Measurements from ENCODE around the gene PLXNA4. TPM values are rescaled to one million over a fixed set of nuclear protein-coding genes. Genes with fewer than 3 reads are reported as not detected.

PLXNA4 gene
- total and polyA plus RNA-seq, 2 donors (not counting 1 experiment from before 2014, with no cell fraction given): not detected

DNA sequence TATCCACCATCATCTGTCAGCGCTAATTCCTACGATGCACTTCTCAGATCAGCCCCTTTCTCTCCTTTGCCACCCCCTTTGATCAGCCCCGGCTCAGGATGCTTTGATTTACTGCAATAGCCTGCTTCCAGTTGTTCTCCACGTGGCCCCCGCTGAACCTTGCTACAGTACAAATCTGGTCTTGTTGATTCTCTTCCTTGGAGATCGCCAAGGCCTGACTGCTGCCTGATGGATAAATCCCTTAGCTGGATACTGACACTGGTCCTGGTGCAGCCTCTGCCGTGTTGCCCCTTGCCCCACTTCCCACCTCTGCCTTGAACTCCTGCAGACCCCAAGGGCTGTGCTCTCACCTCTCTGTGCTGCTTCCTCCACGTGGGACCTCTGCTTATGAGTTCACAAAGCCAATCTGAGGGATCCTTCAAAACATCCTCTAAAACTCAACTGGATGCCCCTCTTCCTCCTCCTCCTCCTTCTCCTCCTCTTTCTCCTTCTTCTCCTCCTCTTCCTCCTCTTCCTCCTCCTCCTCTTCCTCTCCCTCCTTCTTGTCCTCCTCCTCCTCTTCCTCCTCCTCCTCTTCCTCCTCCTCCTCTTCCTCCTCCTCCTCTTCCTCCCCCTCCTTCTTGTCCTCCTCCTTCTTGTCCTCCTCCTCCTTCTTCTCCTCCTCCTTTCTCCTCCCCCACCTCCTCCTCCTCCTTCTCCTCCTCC is 15.3 kb downstream of the PLXNA4 start:
- H3K27ac Mint-ChIP-seq: no peak overlapping the region

More for the DNA sequence above, 15.3 kb downstream of the PLXNA4 start:
- Histone ChIP-seq H3K27me3 (replicated peaks in 1 of 4; ENCODE audit: control extremely low read depth in 1 of 4, control insufficient read depth in 3 of 4, insufficient read depth in 4 of 4, low read length in 3 of 4) (peaks cover 0 to 15% (median 5%) of the 10 kb centered on the region in 4 experiments), H3K4me2 (replicated peaks; ENCODE audit: low read depth, low read length, poor library complexity, severe bottlenecking) (no peak overlapping the region), H3K36me3 (replicated peaks in 1 of 2; ENCODE audit: control extremely low read depth in 1 of 2, control insufficient read depth in 1 of 2, extremely low read depth in 1 of 2, insufficient read depth in 2 of 2, low read length in 1 of 2) (no peaks in the 10 kb centered on the region), H3K9me3 (ENCODE audit: control extremely low read depth in 1 of 3, control insufficient read depth in 2 of 3, insufficient read depth in 1 of 3, low read length in 2 of 3) (no peaks in the 10 kb centered on the region), H2AFZ (ENCODE audit: insufficient read depth, low read depth, low read length, poor library complexity, severe bottlenecking) (no peak overlapping the region), H3K9ac (ENCODE audit: low read length) (no peak overlapping the region), H3K27ac (ENCODE audit: low read length in 2 of 2) (no peak overlapping the region), H3K4me1 (ENCODE audit: control insufficient read depth in 2 of 2, insufficient read depth in 2 of 2, low read length in 2 of 2) (no peaks in the 10 kb centered on the region), H4K20me1 (ENCODE audit: control insufficient read depth, insufficient read depth, low read length, poor library complexity, severe bottlenecking) (no peaks in the 10 kb centered on the region), H3K79me2 (ENCODE audit: control insufficient read depth, insufficient read depth, low read length) (no peaks in the 10 kb centered on the region), H3K4me3 (ENCODE audit: control extremely low read depth in 1 of 5, extremely low read depth in 1 of 5, insufficient read depth in 1 of 5, low read depth in 2 of 5, low read length in 4 of 5) (no peak overlapping the region)
- intact Hi-C loops (cut with micrococcal nuclease): no loop called here
- ChIA-PET CTCF (no interaction called here), POLR2A (no interaction called here)
- Mint-ChIP-seq H3K4me1 (no peaks in the 10 kb centered on the region), H3K27me3 (peaks cover 22% of the 10 kb centered on the region), H3K4me3 (no peak overlapping the region), H3K9me3 (ENCODE audit: insufficient read depth) (no peaks in the 10 kb centered on the region)
- ATAC-seq (ENCODE audit: low read depth) (no peak), DNase-seq (no peak)
- no peak for TF ChIP-seq EZH2 (IDR thresholded peaks at IDR 0.05; ENCODE audit: borderline replicate concordance, insufficient read depth, low read depth, low read length, poor library complexity, severe bottlenecking)
- TF ChIP-seq CTCF (IDR thresholded peaks at IDR 0.05): no peak
- 83% methylated on average over 8 of the region's 8 CpGs for WGBS (ENCODE audit: insufficient coverage)

All from B cell (primary cell).